Measurements from ENCODE around the gene HPCA.

The HPCA gene

GRCh38 chr1:32886004-32886827 lies at the start of gene HPCA:
Gene HPCA, plus strand, starts transcription at chr1:32886491. Its CDS starts 2,408 bp downstream, at chr1:32888899.
- peak; percentile 36 for DNase-seq

- DNase-seq: no peak
These were observed 37.8 kb upstream of the HPCA start for GRCh38 chr1:32848354-32849063.

DNA sequence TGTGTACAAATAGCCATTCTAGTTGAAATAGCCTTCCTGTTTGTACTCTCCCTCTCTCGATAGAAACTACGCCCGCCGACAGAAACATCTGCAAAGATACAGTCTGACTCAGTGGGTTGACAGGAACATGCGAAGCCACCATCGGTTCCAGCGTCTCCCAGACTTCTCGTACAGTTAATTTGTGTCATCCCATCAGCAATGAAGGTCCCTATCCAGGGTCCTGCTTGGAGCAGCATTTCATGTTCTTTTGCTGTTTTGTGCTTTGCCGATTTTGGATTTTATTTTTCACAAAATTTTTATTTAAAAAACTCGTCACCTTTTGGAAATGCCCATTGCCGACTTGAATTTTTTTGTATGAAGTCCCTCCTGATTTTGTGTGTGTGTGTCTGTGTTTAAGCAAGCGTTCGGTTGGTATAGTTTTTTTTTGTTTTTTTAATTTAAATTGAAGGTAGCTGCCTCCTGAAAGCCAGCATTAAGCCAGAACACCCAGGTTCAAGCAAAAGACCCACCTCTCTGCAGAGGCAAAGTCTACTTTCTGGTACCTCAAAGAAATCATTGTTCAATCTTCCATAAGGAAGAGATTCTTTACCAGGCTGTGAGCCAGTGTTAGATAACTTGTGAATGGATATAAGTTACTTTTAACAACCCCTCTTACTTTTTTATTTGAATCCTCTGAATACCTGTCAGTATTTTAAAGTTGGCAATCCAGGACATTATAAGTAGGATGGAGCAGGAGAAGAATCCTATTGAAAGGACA lies 30.3 kb upstream of the HPCA start:
- DNase-seq: no peak

- DNase-seq: no peak
These were observed 28.2 kb upstream of the HPCA start for GRCh38 chr1:32858136-32858535.

DNA sequence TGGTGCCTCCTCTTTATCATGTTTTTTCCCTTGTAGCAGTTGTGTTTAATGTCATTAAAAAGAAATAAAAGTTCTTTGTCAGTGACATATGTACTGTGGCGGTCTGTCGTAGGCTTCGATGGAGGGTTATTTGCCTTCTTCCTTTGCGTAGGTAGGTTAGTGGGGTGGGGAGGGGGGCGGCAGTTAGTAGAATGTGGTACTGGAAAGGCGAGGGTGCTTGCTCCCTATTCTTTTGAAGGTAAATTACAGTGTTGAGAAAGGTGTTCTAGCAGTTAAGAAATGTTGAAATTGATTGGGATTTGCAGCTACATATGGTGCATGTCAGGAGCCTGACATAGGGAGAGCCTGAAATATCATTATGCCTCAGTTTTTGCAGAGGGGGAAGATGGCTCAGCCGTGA lies 27.5 kb upstream of the HPCA start:
- no peak for DNase-seq

DNA sequence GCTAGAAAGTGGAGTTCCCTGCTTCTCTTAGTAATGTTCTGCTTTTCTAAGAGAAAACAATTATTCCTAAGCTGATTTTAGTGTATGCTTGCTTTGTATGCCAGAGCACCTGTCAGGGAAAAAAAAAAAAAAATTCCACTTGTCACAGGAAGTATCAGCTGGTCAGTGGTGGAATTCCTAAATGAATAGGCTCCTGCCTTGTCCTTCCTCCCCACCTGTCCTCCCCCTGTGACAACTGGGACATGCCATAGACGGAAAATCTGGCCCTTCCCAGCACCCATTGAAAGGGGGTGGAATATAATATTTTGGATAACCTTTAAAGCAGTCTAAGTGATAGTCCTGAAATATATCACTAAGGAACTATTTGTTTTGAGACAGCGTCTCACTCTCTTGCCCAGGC lies 26.4 kb upstream of the HPCA start:
- DNase-seq: no peak

GRCh38 chr1:32860566-32860965 lies 25.7 kb upstream of the HPCA start:
- no peak for DNase-seq

DNA sequence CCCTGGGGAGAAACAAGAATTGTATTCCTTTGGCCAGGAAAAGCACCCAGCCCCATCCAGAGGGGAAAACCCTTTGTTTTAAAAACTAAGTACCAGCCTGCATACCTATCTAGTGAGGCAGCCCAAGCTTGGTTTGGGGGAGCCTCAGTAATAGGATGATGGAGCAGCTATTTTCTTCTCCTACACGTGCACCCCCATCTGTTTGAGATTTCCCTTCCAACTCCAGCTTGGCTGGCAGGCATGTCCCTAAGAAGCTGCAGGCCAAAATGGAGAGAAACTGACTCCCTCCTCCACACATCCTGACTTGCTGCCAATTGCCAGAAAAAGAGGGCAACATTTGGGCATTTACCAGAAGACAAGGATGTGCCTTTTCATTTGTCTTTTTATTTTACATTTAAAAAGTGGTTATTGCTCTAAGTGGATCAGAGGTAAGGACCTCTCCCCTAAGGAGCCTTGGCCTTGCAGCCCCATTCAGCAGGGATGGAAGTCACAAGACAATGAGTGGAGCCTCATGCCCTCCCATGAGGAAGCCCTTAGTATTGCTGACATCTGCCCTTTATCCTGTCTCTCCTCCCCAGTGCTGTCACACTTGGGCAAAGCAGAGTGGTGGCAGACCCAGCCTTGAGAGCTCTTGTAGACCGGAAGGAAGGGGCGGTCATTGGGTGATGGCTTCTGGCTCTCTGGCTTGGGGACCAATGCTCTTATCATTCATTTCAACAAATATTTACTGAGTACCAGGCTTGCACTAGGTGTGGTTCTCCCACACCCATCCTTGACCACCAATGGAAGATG lies 24.2 kb upstream of the HPCA start:
- DNase-seq: no peak

GRCh38 chr1:32863218-32863880 lies 22.9 kb upstream of the HPCA start:
- no peak for DNase-seq

DNA sequence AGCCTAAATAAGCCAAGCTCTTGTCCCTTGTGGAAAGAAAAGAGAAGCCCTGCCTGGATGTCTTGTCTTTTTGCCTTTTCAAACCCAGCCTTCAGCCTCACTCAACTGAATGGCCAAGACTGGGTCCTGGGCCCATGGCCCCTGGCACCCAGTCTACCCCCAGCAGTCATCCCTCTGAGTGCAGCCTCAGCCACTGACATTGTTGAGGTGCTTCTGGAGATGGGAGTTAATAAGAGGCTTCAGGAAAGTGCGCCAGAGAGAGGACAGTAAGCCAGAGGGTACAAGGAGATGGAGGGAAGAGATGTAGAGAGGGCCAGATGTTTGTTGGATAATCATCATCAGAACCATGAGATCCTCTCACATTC lies 22.4 kb upstream of the HPCA start:
- DNase-seq: no peak

- no peak for DNase-seq
These were observed 21.8 kb upstream of the HPCA start for GRCh38 chr1:32864375-32865019.

DNA sequence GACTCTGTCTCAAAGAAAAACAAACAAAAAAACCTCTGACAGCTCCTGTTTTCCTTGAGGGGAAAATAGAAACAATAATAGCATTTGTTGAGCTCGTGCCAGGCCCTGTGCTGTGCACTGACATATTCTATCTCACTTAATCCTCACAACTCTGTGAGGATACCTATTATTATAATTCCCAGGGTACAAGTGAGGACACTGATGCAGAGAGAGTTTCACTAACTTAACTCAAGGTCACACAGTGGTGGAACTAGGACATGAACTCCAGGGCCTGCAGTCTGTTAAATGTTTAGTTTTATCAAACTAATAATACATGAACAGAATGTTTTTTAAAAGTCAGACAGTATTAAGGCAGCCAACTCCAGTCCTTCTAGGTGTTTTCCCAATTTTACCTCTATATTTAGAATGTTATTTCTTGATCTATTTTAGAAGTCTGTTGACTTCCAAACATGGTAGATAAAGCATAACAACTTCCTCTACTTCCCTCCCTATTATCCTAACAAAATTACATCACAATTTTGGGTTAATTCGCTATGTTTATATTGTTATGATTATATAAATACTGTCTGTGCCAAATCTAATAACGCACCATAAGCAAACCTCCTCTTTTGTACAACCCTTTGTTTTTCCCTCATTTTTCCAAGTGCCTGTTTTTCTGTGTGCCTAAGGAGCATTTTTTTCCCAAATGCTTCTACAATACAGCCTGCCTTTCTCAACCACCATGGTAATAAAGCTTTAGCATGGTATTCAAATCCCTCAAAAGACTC lies 20.5 kb upstream of the HPCA start:
- DNase-seq: no peak

DNA sequence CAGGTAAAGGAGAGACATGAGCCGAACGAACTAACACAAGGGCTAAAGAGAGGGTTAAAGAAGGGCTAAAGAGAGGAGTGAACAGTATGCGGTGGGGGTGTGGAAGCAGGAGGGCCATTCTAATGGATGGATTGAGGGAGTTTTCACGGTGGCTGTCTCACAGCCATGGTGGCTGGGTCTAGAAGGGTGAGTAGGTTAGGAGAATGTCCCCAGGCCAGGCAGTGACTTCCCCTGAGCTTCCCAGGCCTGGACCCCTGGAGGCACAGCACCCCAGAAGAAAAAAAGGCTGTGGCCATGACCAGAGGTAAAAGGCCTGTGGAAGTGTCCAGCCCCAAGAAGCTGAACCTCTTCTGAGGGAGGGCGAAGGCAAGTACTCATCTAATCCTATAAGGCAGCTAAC lies 19.1 kb upstream of the HPCA start:
- no peak for DNase-seq

DNA sequence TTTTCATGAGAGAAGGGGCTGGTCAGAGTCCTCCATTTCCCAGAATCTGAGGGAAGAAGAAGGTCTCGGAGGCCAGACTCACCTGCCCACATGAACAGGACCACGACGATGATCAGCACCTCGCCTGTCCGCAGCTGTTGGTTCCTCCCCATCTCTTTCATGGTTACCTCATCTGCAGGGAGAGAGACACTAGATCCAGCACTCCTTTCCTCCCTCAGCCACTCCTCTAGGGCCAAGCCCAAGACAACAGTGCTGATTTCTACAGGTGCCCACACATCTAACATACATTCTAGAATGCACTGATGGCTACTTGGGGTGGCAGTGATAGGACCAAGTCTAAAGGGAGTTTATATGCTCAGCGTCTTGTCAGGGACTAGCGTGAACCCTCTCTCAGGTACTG lies 18.6 kb upstream of the HPCA start:
- DNase-seq: no peak

- no peak for DNase-seq
These were observed 18.2 kb upstream of the HPCA start for GRCh38 chr1:32868085-32868484.

- no peak for DNase-seq
These were observed 17.4 kb upstream of the HPCA start for GRCh38 chr1:32868806-32869455.

GRCh38 chr1:32869923-32870614 lies 16.2 kb upstream of the HPCA start:
- no peak for DNase-seq

- no peak for DNase-seq
These were observed 15.5 kb upstream of the HPCA start, which contains the start of gene FNDC5 for GRCh38 chr1:32870615-32871363. Gene FNDC5, minus strand, starts transcription at chr1:32870912.

All from DMS 273 treated with DMSO at 0.1 percent for 48 hours (cell line).